HG03095 (cell line): ENCODE data around the gene GRB7.
"Not testable (repeated sequence)": the region's sequence is repeated elsewhere in the genome, so short reads cannot be mapped to it uniquely, and the experiment has no call there.

Experiments used
- ATAC-seq: cut with Tn5 transposase; IDR thresholded peaks from one replicate; pipeline ENCODE4 v1.9.1; 2021; ENCODE audit warnings: moderate library complexity; ENCODE audit not compliant: unreplicated experiment

Gene GRB7

DNA sequence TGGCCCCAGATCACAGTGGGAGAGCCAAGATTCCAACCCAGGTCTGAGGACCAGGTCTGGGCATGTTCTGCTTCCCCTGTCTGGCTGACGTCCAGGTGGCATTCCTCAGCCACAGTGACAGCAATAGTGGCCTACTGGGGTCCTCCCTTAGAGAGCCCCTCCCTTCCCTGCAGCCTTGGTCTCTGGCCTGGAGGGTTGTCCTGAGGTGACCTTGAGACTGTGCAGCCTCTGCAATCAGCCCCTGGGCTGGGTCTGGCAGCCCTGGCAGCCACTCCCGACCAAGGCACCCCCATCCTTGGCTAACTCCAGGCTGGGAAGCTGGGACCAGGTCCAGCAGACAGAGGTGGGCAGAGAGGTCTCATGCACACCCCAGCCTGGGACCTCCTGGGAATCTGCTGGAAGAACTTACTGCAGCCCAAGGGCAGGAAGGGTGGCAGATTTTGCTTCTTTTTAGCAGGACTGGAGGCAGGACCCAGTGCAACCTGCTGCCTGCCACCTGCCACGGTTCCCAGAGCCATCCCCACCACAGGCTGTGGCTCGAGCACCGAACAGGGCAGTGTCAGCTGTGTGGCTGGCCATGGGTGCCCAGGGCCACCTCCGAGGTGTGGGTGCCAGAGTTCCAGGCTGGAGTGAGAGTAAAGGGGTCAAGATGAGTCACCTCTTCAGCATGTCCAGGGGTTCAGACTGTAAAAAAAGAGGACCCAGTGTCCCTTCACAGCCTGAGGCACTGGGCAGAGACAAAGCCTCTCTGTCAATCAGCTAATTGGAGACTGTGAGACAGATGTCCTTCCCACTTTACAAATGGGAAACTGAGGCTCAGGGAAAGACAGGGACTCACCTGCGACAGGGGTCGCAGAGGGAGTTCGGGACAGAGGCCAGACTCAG is 12.6 kb downstream of the GRB7 start:
- no peak for ATAC-seq

DNA sequence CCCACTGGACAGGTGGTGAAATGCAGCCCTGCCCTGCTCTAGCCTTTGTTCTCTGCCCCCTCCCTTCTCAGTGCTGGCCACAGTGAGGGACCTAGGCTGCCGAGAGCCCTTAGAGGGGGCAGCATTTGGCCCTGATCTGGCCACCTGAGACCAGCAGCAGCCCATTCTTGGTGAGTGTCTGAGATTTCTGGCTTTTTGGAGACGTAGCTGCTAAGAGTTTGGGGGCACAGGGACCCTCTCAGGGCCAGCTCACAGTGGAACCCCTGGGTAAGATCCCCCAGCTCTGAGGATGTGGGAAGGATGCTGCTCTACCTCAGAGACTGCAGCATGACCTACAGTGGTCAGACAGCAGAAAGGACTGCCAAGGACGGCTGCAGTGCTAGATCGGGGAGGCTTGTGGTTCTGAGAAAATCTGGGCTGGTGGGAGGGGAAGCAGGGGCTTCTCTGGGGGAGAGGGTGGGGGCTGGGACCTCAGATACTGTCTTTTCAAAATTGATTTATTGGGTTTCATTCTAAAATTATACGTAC is 13.3 kb downstream of the GRB7 start:
- no peak for ATAC-seq

DNA sequence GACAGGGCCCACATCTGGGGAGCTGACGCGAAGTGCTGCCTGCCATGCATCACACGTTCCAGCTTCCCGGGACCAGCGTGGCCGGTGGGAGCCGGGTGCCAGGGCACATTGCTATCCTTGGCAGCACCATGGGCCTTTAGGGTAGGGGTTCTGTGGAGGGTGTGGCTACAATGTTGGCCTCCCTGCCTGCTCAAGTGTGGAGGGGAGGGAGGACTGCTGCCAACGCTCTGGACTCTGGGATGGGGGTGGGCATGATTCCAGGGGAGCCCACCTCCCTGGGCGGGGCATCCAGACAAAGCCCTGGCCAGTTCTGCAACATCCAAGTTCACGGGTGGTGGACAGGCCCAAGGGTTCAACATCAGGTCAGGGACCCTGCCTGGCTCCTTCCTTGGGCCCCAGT is 13.9 kb downstream of the GRB7 start:
- no peak for ATAC-seq

DNA sequence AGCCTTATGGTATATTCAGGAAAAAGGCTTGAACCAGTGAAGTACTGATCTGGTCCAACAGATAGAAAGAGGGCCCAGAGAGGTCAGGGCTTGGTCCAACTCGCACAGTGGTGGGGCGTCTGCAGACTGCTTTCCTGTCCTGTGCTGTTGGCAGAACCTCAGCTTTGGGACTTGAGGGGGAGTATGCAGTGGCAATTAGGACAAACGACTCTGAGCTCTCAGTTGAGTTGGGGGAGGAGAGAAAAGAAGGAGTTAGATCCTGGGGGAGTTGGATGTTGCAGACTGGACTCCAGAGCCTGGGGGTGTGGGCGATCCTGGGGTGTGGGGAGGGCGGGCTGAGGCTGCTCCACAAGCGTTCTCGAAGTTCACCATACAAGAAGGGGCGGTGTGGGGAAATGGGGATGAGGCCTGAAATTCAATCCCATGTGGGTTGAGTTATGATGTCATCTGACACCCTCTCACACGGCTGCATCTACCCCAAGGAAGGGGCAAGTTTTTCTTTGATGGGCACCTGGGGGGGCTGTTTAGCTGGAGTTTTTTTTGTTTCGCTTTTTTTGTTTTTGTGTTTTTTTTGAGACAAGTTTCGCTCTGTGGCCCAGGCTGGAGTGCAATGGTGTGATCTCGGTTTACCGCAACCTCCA is 14.6 kb downstream of the GRB7 start:
- ATAC-seq, result no peak

DNA sequence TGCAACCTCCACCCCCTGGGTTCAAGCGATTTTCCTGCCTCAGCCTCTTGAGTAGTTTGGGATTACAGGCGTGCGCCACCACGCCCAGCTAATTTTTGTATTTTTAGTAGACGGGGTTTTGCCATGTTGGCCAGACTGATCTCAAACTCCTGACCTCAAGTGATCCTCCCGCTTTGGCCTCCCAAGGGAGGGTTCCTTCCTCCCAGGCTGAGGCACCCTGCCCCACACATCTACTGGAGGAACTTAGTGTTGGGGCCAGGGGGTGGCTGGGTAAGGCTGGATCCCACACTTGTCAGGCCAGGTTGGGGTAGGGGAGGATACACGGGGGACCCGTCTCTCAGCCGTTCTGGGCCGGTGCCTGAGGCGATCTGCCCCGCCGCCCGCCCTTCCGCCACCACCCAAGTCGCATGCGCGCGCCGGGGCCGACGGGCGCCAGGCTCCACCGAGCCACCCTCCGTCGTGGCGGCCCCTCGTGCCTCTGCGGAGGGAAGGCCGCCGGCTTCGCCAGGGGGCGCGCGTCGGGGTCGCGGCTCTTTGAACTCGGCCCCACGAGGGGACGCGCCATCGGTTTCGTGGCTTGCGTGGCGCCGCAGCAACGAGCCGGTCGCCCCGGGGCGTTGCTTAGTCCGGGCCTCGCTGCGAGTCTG is 15.9 kb downstream of the GRB7 start:
- ATAC-seq, result peak; percentile 19

DNA sequence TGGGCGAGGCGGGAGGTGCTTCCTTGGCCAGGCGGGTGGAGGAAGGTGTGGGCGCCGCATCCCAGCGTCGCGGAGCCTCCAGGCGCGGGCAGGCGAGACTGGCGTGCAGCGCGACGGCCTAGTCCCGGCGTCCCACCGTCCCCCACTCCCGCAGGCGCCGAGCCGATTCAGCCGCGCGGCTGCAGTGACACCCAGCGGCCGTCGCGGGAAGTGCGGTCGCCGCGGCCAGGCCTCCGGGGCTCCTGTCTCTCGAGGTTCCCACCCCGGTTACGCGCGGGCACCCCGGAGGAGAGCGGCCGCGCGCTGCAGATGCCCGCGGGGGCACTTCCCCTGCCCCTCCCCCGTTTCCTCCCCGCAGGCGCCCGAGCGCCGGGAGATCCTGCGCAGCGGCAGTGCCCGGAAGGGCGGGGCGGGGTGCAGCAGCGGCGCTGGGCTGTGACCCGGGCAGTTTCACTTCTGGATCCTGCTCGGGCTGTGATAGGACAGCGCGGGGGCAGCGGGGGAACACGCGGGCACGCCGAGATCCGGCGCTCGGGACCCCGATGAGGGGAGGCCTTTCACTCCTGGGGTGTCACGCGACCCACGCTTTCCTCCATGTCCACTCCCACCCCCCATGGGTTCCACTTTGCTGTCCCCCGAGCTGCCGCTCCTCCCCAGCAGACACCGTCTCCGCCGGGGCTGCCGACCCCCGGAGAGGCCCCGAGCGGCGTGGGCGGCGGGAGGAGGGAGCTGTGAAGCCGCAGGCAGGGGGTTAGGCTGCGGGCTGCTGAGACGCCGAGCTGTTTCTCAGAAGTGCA is 16.6 kb downstream of the GRB7 start:
- ATAC-seq, result peak; percentile 50

DNA sequence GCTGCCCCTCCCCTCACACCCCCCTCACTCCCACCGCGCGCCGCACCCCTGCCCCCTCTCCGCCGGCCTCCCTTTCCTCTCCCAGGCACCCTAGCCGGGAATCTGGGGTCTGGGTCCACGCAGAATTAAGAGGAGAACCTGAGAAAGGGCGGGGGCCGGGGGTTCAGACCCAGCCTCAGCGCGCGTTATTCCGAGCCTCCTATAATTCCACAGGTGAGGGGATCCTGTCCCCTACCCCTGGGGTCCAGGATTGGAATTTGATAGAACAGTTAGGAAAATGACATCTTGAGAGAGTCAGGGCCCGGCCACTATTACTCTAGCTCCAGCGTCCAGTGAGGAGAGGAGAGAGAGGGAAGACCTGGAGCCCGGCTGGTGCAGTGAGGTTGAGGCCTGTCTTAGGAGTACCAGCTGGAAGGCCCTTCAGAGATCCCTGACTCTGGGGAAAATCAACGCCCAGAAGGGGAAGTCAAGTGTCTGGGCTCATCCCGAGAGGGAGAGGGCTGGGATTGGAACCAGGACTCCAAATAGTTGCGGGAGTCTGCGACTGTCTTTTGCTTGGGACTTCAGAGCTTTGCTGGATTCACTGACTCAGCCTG is 17.3 kb downstream of the GRB7 start:
- ATAC-seq, result no peak

DNA sequence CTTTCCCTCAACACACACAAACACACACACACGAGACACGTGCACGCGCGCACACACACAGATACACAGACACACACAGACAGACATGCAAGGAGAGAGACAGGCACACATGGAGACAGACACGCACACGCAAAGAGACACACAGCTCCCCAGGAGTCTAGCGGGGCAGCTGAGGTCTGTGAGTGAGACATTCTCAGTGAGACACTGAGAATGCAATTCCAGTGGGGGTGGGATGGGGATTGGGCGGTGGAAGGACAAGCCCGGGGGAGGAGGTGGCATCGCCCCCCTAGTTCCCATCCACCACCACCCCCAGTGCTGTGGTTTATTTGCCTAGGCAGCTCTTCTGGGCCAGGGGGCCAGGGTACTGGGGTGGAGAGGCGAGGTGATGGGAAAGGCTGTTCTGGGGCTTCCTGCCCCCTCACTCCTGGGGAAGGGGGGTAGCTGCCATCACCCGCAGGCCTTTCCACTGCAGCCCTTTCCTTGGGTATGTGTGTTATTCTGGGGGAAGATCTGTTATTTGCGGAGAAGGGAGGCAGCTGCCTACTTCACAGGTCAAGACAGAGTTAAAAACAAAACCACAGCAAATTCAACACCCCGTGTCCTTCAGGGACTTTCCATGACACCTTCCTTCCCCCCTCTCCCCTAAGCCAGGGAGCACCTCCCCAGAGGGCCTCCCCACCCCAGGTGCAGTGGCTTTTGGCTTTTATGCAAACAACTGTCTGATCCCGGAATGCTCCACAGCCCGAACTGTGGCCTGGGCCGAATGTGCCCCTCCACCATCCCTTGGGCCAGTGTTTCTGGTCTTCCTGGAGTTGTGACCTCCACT is 18.0 kb downstream of the GRB7 start:
- peak; percentile 21 for ATAC-seq

DNA sequence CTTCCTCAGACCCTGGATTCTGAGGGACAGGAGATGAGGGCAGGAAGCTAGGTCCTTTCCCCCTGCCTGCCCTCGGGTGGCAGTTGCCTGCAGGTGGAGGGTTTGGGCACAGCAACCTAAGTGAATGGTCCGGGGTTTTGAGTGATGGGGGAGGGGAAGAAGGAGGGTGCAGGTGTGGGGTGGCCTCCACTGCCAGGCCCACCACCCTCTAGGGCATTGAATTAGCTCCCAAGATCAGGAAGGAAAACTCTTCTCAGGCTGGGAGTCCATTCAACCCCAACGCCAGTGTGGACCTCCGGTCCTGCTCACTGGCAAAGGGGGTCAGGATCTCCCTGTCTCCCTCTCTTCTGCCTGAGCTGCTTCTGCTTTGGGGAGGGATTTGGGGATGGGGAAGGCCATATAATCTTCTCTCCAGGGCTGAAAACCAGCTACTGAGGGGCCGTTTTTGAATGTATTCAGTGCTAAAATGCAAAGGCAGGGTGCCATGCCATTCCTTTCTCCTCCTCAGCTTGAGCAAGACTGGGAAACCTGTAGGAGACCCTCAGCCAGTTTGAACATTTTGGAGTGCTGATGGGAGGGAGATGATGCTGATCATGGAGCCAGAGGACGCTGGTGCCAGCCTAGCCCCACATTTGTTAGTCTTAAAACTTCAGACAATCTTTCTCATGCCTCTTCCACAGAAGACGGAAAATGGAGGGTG is 18.8 kb downstream of the GRB7 start:
- ATAC-seq, result no peak

DNA sequence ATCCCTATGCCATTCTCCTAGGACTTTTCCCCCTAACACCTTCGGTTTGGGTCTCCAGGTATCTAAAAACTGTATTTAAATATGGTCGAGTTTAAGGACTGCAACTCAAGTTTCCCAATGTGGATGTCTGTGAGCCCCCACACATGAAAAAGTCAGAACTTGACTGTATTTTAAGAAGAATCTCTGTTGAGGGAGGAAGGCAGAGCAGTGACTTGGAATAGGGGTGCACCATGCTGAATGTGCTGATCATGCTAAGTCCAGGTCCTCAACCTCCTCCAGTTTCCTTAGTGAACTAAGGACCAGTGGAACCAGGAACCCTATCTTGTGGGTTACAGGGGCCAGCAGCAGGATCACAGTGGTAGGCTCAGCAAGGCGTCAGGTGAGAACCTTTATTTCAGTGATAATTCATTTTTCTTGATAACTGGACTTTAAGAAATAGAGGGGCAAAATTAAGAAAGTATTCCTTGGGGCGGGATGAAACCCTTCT is 19.5 kb downstream of the GRB7 start:
- ATAC-seq, result no peak

DNA sequence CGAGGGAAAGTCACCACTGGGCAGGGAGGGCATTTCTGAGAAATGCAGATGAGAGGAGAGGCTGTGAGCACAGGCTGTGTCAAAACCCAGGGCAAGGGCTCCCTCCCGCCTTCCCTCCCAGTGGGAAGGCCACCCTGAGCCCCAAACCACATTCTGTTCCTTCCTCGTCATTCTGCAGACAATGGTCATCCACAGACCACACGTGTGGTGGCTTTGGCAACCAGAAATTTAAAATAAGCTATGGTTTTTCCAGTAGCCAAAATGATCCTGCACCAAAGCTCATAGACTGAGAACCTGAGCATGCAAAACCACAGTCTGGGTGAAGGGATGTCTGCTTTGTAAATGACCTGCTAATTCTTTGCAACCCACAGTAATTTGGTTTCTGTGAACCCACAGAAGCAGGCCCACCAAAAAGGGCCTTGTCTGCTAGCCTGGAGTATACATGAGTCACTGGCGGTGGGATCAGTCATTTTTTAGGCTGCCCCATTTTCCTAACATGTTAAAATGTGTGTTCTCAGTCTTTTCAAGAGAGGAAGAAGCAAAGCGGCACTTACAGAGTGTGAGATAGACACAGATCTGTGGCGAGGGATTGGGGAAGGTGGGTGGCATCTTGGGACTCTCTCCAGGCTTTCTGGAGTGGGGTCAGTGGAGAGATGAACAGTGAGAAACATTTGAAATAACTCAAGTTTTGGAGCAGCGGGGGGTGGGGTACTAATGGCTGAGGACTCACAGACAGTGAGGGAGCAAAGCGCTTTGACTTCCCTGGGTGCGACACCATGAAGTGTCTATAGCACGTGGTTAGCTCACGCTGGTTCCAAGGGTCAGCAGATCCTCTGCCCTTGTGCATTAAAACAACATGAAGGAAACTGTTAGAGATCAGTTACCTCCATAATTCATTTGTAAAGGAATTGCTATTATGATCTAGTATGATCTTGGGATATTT is 20.5 kb downstream of the GRB7 start:
- ATAC-seq, result no peak

DNA sequence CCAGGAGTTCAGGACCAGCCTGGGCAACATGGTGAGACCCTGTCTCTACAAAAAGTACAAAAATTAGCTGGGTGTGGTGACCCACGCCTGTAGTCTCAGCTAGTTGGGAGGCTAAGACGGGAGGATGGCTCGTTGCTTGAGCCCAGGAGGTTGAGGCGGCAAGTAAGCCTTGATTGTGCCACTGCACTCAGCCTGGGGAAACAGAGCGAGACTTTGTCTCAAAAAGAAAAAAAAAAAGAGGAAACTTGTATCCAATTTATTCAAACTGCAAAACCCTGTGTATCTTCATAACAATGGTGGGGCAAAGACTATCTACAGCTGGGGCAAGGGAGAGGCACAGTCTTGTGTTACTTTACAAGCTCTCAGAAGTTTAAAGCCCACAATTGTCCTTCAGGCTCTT is 21.5 kb downstream of the GRB7 start:
- no peak for ATAC-seq

DNA sequence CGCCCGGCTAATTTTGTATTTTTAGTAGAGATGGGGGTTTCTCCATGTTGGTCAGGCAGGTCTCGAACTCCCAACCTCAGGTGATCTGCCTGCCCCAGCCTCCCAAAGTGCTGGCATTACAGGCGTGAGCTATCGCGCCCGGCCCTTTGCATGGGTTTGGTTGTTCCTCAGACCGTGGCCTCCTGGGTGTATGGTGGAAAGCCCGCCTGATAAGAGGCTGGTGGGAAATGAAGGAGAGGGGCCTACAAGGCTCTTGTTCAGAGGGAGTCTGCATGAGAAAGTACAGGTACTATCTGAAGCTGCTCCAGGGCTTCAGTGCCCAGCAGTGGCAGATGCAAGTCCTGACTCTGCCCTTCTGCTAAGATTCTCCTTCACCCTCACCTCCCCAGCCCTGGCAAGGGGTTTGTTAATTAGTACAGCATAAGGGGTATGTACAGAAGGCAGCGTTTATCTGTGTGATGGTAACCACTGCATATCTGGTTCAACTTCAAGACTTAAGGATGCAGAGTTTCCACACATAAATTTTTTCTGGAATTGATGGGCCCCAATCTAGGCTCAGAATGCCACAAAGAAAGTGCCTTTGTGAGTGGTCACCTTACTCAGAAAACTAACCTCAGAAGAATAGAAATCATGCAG is 24.2 kb downstream of the GRB7 start:
- no peak for ATAC-seq

DNA sequence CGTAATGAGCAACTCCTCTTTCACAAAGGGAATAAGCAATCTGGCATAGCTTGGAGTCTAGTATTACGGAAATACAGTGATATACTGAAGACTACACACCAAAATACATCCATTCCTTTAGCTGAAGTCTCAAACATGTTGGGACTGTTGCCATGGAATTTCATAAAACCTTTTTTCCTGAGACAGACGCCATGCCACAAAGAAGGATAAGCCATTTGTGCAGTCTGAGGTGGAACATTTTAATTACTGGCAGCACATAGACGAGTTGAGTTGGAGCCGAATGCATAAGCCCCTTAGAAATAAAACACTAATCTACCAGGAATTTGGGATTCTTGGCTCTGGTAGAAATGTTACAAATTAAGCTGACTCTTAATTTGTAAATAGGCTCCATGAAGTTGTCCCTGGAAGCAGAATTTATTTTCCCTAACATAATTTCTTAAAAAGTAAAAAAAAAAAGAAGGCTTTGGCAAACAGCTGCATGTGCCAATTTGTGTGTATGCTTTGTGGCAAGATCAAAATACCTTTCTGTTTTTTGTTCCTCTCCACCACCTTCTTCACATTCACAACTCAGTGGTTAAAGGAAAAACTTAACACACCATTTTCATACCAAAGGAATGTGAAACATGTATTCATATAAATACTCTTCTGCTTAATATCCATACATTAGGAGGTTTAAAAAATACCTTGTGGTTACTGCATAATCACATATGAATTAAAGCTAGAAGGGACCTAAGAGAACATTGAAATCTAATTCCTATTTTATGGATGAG is 25.5 kb downstream of the GRB7 start:
- no peak for ATAC-seq

DNA sequence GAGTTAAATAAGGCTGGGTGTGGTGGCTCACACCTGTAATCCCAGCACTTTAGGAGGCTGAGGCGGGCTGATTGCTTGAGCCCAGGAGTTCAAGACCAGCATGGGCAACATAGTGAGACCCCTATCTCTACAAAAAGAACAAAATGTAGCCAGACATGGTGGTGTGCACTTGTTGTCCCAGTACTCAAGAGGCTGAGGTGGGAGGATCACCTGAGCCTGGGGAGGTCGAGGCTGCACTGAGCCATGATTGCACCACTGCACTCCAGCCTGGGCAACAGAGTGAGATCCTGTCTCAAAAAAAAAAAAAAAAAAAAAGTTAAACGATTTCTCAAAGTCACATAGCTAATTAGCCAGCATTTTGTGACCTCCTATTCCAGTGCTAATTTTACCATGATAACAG is 26.4 kb downstream of the GRB7 start:
- not testable (repeated sequence) for ATAC-seq

DNA sequence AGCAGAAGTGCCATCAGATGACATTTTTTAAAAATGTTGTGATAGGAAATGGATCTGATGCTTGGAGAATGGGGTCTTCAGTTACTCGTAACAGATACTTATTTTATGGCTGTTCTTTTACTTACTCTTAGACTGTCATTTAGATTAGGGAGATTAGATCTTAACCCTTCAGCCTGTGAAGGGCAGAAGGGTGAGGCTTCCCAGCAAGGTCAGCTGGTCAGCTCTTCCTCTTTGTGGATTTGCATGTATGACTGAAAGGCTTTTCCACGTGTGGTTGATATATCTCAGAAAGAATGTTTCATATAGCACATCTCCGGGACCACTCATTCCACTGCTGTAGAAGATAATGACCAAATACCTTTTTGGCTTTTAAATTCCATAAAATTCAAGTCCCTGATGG is 27.4 kb downstream of the GRB7 start:
- no peak for ATAC-seq

DNA sequence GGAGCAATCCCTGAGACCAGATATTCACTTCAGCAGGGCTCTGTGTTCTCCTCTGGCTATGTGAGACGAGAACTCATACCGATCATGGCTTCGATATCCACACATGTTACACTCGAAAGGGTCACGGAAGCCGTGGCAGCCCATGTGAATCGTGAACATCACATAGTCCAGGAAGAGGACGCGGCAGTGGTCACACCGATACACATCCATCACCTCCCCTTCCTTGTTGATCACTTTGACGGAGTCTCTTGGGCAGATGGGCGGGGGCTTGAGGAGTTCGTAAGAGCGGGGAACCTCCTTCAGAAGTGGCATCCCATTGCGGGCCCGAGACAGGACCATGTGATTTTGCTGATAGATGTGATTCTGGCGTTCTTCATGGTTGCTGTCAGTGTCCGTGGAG is 28.0 kb downstream of the GRB7 start:
- ATAC-seq, result no peak
